NT2/D1 (cell line): ENCODE data around the gene MISFA.
"Not testable (repeated sequence)": the region's sequence is repeated elsewhere in the genome, so short reads cannot be mapped to it uniquely, and the experiment has no call there.

Experiments
- DNase-seq: peaks from one replicate; pipeline ENCODE4 v3.0.0-alpha.2; 2011; ENCODE audit warnings: low read depth, low spot score
- H3K27me3 ChIP-seq: 2 replicates; pipeline ENCODE4 v1.6.0; 2011; ENCODE audit warnings: mild to moderate bottlenecking; ENCODE audit not compliant: insufficient read length, insufficient read depth
- H3K36me3 ChIP-seq: 2 replicates; pipeline ENCODE4 v1.6.1; 2011; ENCODE audit warnings: mild to moderate bottlenecking, low read length, mixed read lengths; ENCODE audit not compliant: insufficient read depth, insufficient read length
- H3K4me1 ChIP-seq: 2 replicates; pipeline ENCODE4 v1.5.1; 2011; ENCODE audit not compliant: insufficient read depth, insufficient read length
- H3K4me3 ChIP-seq: 2 replicates; pipeline ENCODE4 v1.5.1; 2011; ENCODE audit warnings: low read depth; ENCODE audit not compliant: insufficient read length
- H3K9ac ChIP-seq: 2 replicates; pipeline ENCODE4 v1.6.0; 2011; ENCODE audit warnings: low read depth; ENCODE audit not compliant: insufficient read length
- H3K9me3 ChIP-seq: 2 replicates; pipeline ENCODE4 v1.5.1; 2011; ENCODE audit warnings: mild to moderate bottlenecking, low read length; ENCODE audit not compliant: insufficient read depth
- SUZ12 ChIP-seq: IDR thresholded peaks from 2 replicates; pipeline ENCODE4 v1.6.1; 2011; ENCODE audit not compliant: insufficient read length, insufficient read depth; ENCODE audit errors: extremely low read depth
- YY1 ChIP-seq: IDR thresholded peaks from 2 replicates; pipeline ENCODE4 v1.6.1; 2011; ENCODE audit not compliant: insufficient read length, insufficient read depth
- ZNF274 ChIP-seq: IDR thresholded peaks from 2 replicates; pipeline ENCODE4 v1.6.1; 2011; ENCODE audit warnings: mild to moderate bottlenecking, low read depth, low read length

Gene MISFA

GRCh38 chr11:18641677-18642076, 42.1 kb downstream of the MISFA start:
- H3K9ac ChIP-seq, result no peak overlapping the region
- H3K27me3 ChIP-seq, result no peaks in the 10 kb centered on the region
- H3K36me3 ChIP-seq, result no peaks in the 10 kb centered on the region
- no peak for DNase-seq
- H3K4me1 ChIP-seq, result no peaks in the 10 kb centered on the region
- TF ChIP-seq YY1, result no peak
- no peak for TF ChIP-seq ZNF274
- TF ChIP-seq SUZ12, result no peak
- H3K4me3 ChIP-seq, result no peak overlapping the region
- H3K9me3 ChIP-seq, result no peaks in the 10 kb centered on the region

GRCh38 chr11:18643034-18643433, 43.4 kb downstream of the MISFA start:
- H3K4me1 ChIP-seq, H3K9me3 ChIP-seq, H3K4me3 ChIP-seq, H3K9ac ChIP-seq, H3K27me3 ChIP-seq, DNase-seq, H3K36me3 ChIP-seq: not testable (repeated sequence)

- TF ChIP-seq ZNF274 (no peak), YY1 (no peak), SUZ12 (no peak)
- Histone ChIP-seq H3K4me1 (no peaks in the 10 kb centered on the region), H3K36me3 (no peaks in the 10 kb centered on the region), H3K9me3 (no peaks in the 10 kb centered on the region), H3K27me3 (no peaks in the 10 kb centered on the region), H3K9ac (no peak overlapping the region), H3K4me3 (no peak overlapping the region)
- DNase-seq, result no peak
Measured at GRCh38 chr11:18650353-18650752, 50.8 kb downstream of the MISFA start.

- peak; percentile 43 for DNase-seq
- H3K4me3 ChIP-seq, result no peak overlapping the region
- no peaks in the 10 kb centered on the region for H3K4me1 ChIP-seq
- TF ChIP-seq ZNF274 (no peak), YY1 (no peak), SUZ12 (no peak)
- H3K9me3 ChIP-seq, result no peaks in the 10 kb centered on the region
- no peaks in the 10 kb centered on the region for H3K36me3 ChIP-seq
- no peaks in the 10 kb centered on the region for H3K27me3 ChIP-seq
- H3K9ac ChIP-seq, result no peak overlapping the region
Measured at GRCh38 chr11:18650859-18651557, 51.4 kb downstream of the MISFA start.
